SK-N-SH treated with all-trans-retinoic acid at 6 μM for 48 hours (cell line): ENCODE data around the gene RDX.

ENCODE experiments used
- ATAC-seq: fragments of 200-7000 bp; cut with Tn5 transposase; 3 replicates; pipeline ENCODE4 v1.9.1; 2020; ENCODE audit warnings: mild to moderate bottlenecking, moderate library complexity
- ARNTL ChIP-seq: fragments of 450-650 bp; formaldehyde crosslinking; IDR thresholded peaks from 2 replicates; pipeline ENCODE4 v1.5.0; 2020; ENCODE audit warnings: low read depth, mild to moderate bottlenecking, moderate library complexity, borderline replicate concordance
- BACH2 ChIP-seq: fragments of 250-450 bp; sonication (Bioruptor Pico); IDR thresholded peaks from 2 replicates; pipeline ENCODE4 v1.9.0; 2021; ENCODE audit warnings: mild to moderate bottlenecking, borderline replicate concordance
- CREB5 ChIP-seq: fragments of 250-450 bp; sonication (Bioruptor Pico); IDR thresholded peaks from 2 replicates; pipeline ENCODE4 v1.5.1; 2020; ENCODE audit warnings: low read depth, mild to moderate bottlenecking, moderate library complexity
- CSDC2 ChIP-seq: fragments of 250-450 bp; sonication (Bioruptor Pico); IDR thresholded peaks from 2 replicates; pipeline ENCODE4 v1.5.0; 2020; ENCODE audit warnings: mild to moderate bottlenecking, moderate library complexity
- CSRNP3 ChIP-seq: fragments of 250-450 bp; sonication (Bioruptor Pico); IDR thresholded peaks from 2 replicates; pipeline ENCODE4 v1.5.1; 2021; ENCODE audit warnings: mild to moderate bottlenecking, moderate library complexity
- ESRRG ChIP-seq: fragments of 250-450 bp; sonication (Bioruptor Pico); IDR thresholded peaks from 2 replicates; pipeline ENCODE4 v1.6.1; 2021; ENCODE audit warnings: mild to moderate bottlenecking
- GLIS3 ChIP-seq: fragments of 250-450 bp; sonication (Bioruptor Pico); IDR thresholded peaks from 2 replicates; pipeline ENCODE4 v1.5.0; 2020; ENCODE audit warnings: mild to moderate bottlenecking, moderate library complexity
- OSR1 ChIP-seq: fragments of 250-450 bp; sonication (Bioruptor Pico); IDR thresholded peaks from 2 replicates; pipeline ENCODE4 v1.8.0; 2022; ENCODE audit warnings: moderate library complexity, mild to moderate bottlenecking, inconsistent platforms
- PATZ1 ChIP-seq: fragments of 250-450 bp; sonication (Bioruptor Pico); IDR thresholded peaks from 2 replicates; pipeline ENCODE4 v1.8.0; 2020; ENCODE audit warnings: mild to moderate bottlenecking, moderate library complexity, borderline replicate concordance
- POU6F1 ChIP-seq: fragments of 250-450 bp; sonication (Bioruptor Pico); IDR thresholded peaks from 2 replicates; pipeline ENCODE4 v1.8.0; 2021; ENCODE audit warnings: low read depth, mild to moderate bottlenecking, moderate library complexity, borderline replicate concordance
- PPARA ChIP-seq: fragments of 250-450 bp; sonication (Bioruptor Pico); IDR thresholded peaks from 2 replicates; pipeline ENCODE4 v1.5.0; 2020; ENCODE audit warnings: mild to moderate bottlenecking, borderline replicate concordance
- RARB ChIP-seq: fragments of 250-450 bp; sonication (Bioruptor Pico); IDR thresholded peaks from 2 replicates; pipeline ENCODE4 v1.8.0; 2021; ENCODE audit warnings: mild to moderate bottlenecking, moderate library complexity
- TOX ChIP-seq: fragments of 250-450 bp; sonication (Bioruptor Pico); IDR thresholded peaks from 2 replicates; pipeline ENCODE4 v1.8.0; 2021; ENCODE audit warnings: mild to moderate bottlenecking, moderate library complexity, borderline replicate concordance
- TSHZ2 ChIP-seq: fragments of 250-450 bp; sonication (Bioruptor Pico); IDR thresholded peaks from 2 replicates; pipeline ENCODE4 v1.5.0; 2020; ENCODE audit warnings: mild to moderate bottlenecking, moderate library complexity
- ZC3H10 ChIP-seq: fragments of 250-450 bp; sonication (Bioruptor Pico); IDR thresholded peaks from 2 replicates; pipeline ENCODE4 v1.5.1; 2021; ENCODE audit warnings: mild to moderate bottlenecking, moderate library complexity
- ZFP3 ChIP-seq: fragments of 250-450 bp; sonication (Bioruptor Pico); IDR thresholded peaks from 2 replicates; pipeline ENCODE4 v1.5.0; 2020; ENCODE audit warnings: mild to moderate bottlenecking, moderate library complexity
- ZFP30 ChIP-seq: fragments of 450-650 bp; formaldehyde crosslinking; IDR thresholded peaks from 2 replicates; pipeline ENCODE4 v1.5.0; 2022; ENCODE audit warnings: mild to moderate bottlenecking, moderate library complexity
- ZNF565 ChIP-seq: fragments of 450-650 bp; formaldehyde crosslinking; conservative IDR thresholded peaks from 2 replicates; pipeline ENCODE4 v1.5.0; 2020; ENCODE audit warnings: low read depth, mild to moderate bottlenecking, moderate library complexity
- ZNF70 ChIP-seq: fragments of 450-650 bp; formaldehyde crosslinking; IDR thresholded peaks from 2 replicates; pipeline ENCODE4 v1.5.0; 2020; ENCODE audit warnings: mild to moderate bottlenecking, moderate library complexity
- ZNF8 ChIP-seq: fragments of 450-650 bp; formaldehyde crosslinking; IDR thresholded peaks from 2 replicates; pipeline ENCODE4 v1.5.0; 2020; ENCODE audit warnings: mild to moderate bottlenecking, moderate library complexity

Gene RDX

GRCh38 chr11:110184456-110184855, 112.0 kb downstream of the RDX start:
- no peak for TF ChIP-seq ZFP3 (CRISPR knock-in tag)
- TF ChIP-seq GLIS3 (CRISPR knock-in tag) = no peak
- ATAC-seq = no peak

- TF ChIP-seq TOX (CRISPR knock-in tag) (no peak), PPARA (CRISPR knock-in tag) (no peak), ESRRG (no peak), ZFP3 (CRISPR knock-in tag) (no peak), BACH2 (no peak), CSRNP3 (CRISPR knock-in tag) (no peak), CSDC2 (CRISPR knock-in tag) (no peak), RARB (CRISPR knock-in tag) (no peak), TSHZ2 (no peak), ZNF565 (CRISPR knock-in tag) (no peak), ZNF70 (no peak), OSR1 (CRISPR knock-in tag) (no peak), ZFP30 (CRISPR knock-in tag) (no peak), ARNTL (no peak), PATZ1 (no peak), POU6F1 (no peak), ZNF8 (CRISPR knock-in tag) (no peak), CREB5 (CRISPR knock-in tag) (no peak), ZC3H10 (no peak), GLIS3 (CRISPR knock-in tag) (no peak)
- peak; percentile 63 for ATAC-seq
Measured at GRCh38 chr11:110182886-110183285, 113.5 kb downstream of the RDX start.

- no peak for ATAC-seq
- TF ChIP-seq POU6F1 (no peak), ARNTL (no peak), CREB5 (CRISPR knock-in tag) (no peak), CSDC2 (CRISPR knock-in tag) (no peak), RARB (CRISPR knock-in tag) (no peak), TSHZ2 (no peak), GLIS3 (CRISPR knock-in tag) (no peak)
Measured at GRCh38 chr11:110179064-110179463, 117.3 kb downstream of the RDX start.
